NT2/D1 (cell line): ENCODE results near the gene PCDH19.

Experiments
- DNase-seq: peaks from one replicate; pipeline ENCODE4 v3.0.0-alpha.2; 2011; ENCODE audit warnings: low read depth, low spot score
- H3K27me3 ChIP-seq: 2 replicates; pipeline ENCODE4 v1.6.0; 2011; ENCODE audit warnings: mild to moderate bottlenecking; ENCODE audit not compliant: insufficient read length, insufficient read depth
- H3K36me3 ChIP-seq: 2 replicates; pipeline ENCODE4 v1.6.1; 2011; ENCODE audit warnings: mild to moderate bottlenecking, low read length, mixed read lengths; ENCODE audit not compliant: insufficient read depth, insufficient read length
- H3K4me1 ChIP-seq: 2 replicates; pipeline ENCODE4 v1.5.1; 2011; ENCODE audit not compliant: insufficient read depth, insufficient read length
- H3K4me3 ChIP-seq: 2 replicates; pipeline ENCODE4 v1.5.1; 2011; ENCODE audit warnings: low read depth; ENCODE audit not compliant: insufficient read length
- H3K9ac ChIP-seq: 2 replicates; pipeline ENCODE4 v1.6.0; 2011; ENCODE audit warnings: low read depth; ENCODE audit not compliant: insufficient read length
- H3K9me3 ChIP-seq: 2 replicates; pipeline ENCODE4 v1.5.1; 2011; ENCODE audit warnings: mild to moderate bottlenecking, low read length; ENCODE audit not compliant: insufficient read depth
- SUZ12 ChIP-seq: IDR thresholded peaks from 2 replicates; pipeline ENCODE4 v1.6.1; 2011; ENCODE audit not compliant: insufficient read length, insufficient read depth; ENCODE audit errors: extremely low read depth
- YY1 ChIP-seq: IDR thresholded peaks from 2 replicates; pipeline ENCODE4 v1.6.1; 2011; ENCODE audit not compliant: insufficient read length, insufficient read depth
- ZNF274 ChIP-seq: IDR thresholded peaks from 2 replicates; pipeline ENCODE4 v1.6.1; 2011; ENCODE audit warnings: mild to moderate bottlenecking, low read depth, low read length

PCDH19 gene

DNA sequence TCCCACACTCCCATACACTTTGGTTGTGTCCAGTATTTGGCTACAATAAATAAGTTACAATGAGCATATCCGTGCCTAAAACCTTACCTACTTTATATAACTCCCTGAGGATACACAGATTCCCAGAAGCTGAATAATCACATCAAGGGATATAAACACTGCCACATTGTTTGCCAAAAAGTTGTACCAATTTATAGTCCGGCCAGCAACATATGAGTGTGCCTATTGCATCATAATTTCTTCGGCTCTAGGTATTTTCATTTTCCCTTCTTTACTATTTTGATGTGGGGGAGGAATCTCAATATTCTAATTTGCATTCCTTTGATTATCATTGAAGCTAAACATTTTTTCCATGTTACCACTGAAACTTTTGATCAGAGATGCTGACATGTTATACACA, 146.4 kb downstream of the PCDH19 start:
- Histone ChIP-seq H3K36me3 (no peaks in the 10 kb centered on the region), H3K9me3 (no peaks in the 10 kb centered on the region), H3K4me3 (no peak overlapping the region), H3K9ac (no peak overlapping the region), H3K4me1 (no peaks in the 10 kb centered on the region), H3K27me3 (no peaks in the 10 kb centered on the region)
- no peak for TF ChIP-seq YY1
- TF ChIP-seq SUZ12 = no peak
- no peak for TF ChIP-seq ZNF274
- DNase-seq = no peak

DNA sequence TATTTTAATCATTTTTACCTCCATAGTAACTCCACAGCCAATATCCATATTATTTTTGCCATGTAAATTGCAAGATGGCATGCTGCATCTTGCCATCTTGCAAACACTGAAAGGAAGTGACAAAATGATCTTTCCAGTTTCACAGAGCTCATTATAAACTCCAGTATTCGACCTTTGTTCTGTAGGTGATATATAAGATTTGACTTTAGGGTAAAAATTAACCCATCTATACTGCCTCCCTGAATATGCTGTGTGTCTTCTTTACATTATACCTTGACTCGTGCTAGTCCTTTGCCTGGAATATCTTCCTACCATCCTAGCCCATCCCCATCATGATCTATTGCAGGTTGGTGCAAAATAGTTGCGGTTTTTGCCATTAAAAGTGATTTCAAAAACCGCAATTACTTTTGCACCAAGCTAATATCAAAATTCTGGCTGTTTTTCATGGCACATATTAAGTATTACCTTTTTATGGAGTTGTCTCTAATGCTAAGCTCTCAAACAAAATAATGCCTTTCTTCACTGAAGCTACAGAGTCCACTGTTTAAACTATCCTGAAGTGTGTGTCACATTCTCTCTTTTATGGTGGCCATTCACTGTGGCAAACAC, 161.1 kb downstream of the PCDH19 start:
- H3K27me3 ChIP-seq = no peaks in the 10 kb centered on the region
- no peak overlapping the region for H3K4me3 ChIP-seq
- no peaks in the 10 kb centered on the region for H3K4me1 ChIP-seq
- no peak overlapping the region for H3K9ac ChIP-seq
- no peaks in the 10 kb centered on the region; the same call in 1 of the 2 replicates for H3K9me3 ChIP-seq
- no peak for TF ChIP-seq YY1
- no peak for TF ChIP-seq ZNF274
- no peak for TF ChIP-seq SUZ12
- H3K36me3 ChIP-seq = no peaks in the 10 kb centered on the region
- DNase-seq = no peak

GRCh38 chrX:100247826-100248225, 162.2 kb downstream of the PCDH19 start:
- TF ChIP-seq SUZ12 = no peak
- TF ChIP-seq YY1 = no peak
- no peak for TF ChIP-seq ZNF274

GRCh38 chrX:100244681-100245080, 165.4 kb downstream of the PCDH19 start:
- Histone ChIP-seq H3K27me3 (no peaks in the 10 kb centered on the region), H3K9me3 (no peaks in the 10 kb centered on the region), H3K36me3 (no peaks in the 10 kb centered on the region), H3K4me3 (no peak overlapping the region), H3K4me1 (no peaks in the 10 kb centered on the region), H3K9ac (no peak overlapping the region)
- no peak for DNase-seq
- no peak for TF ChIP-seq ZNF274
- TF ChIP-seq YY1 = no peak
- TF ChIP-seq SUZ12 = no peak

More at GRCh38 chrX:100247826-100248225, 162.2 kb downstream of the PCDH19 start:
- Histone ChIP-seq H3K4me3 (no peak overlapping the region), H3K9ac (no peak overlapping the region), H3K9me3 (no peaks in the 10 kb centered on the region; the same call in 1 of the 2 replicates), H3K27me3 (no peaks in the 10 kb centered on the region), H3K36me3 (no peaks in the 10 kb centered on the region), H3K4me1 (no peaks in the 10 kb centered on the region)
- DNase-seq = no peak
